Kidney glomerular epithelial cell (primary cell): ENCODE results near the gene ZNF544.

Source experiments
- DNase-seq: peaks from one replicate; lab custom pipeline; 2025; lab: John Stamatoyannopoulos, UW

ZNF544 gene

DNA sequence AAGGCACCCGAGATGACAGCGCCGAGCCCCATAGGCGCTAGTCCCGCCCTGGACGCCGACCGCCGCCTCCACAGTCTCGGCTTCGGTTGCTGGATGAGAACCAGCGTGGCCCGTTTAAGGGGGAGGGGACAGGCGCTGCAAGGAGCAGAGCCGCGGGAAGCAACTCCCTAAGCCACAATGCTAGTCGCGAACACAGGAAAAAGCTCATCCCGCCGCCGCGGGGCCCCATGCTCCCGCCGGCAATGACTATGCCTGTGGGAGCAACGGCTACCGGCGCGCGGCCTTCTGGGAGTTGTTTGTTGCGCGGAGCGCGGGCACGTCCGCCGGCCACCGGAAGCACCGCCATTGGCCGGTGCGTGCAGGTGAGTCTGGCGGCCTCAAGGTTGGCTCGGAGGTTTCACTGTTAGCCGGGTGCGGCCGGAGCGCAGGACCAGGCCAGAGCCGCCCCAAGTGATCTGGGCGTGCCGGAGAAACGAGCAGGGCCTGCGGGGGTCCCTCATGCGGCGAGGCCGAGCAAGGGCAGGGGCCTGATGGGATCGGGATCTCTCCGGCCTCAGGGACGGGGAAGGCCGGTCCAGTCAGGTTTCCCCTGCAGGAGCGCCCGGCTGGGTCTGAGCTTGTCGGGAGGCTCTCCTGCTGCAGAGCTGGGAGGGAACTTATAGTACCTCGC is at the start of gene ZNF544:
TSS of gene ZNF544 (plus strand) at position 330 of the 670 bp plus-strand sequence. CDS start 15,110 bp downstream, outside the sequence.
- peak; percentile 56 for DNase-seq

DNA sequence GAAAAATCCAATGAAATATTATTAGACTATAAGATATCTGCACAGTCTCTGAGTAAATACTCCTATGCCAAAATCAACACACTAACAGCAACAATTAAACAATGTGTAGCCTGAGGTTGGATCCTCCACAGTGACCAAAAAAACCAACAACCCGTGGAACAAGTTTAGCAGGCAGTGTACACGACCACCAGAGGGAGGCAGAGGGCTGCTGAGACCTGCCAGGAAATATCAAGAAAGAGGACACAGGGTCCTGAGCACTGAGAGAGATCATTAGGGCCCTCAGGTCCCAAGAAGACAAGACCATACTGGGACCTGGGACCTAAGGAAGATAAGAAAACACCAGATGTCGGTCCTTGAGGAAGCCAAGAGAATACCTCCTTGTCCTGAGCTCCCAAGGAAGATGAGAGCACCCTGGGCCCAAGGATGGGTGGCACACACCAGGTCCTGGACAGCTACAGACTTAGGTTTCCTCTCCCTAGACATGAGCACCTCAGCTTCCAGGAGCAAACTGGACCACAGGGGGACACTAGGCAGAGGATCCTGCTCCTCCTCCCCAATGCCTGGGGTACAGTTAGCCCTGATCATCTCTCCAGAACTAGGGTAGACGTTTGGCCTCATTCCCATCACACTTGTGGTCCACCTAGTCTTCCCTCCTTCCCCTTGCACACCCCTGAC is 46.7 kb upstream of the ZNF544 start:
- DNase-seq, result no peak

DNA sequence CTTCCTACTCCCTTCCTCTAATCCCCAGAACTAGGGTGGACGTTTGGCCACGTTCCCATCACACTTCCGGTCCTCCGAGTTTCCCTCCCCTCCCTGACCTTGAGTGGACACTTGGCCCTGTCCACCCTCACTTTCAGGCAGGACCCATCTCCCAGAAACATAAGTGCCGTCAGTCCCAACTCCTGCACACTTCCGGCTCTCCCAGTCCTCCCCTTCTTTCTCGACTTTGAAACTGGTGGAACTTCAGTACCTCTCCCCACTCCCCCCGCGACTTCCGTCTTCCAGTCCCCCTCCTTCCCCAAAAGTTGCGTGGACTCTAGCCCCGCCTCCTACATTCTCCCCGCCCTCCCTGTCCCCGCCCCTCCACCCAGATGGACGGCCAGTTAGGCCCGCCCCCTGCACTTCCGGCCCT is 46.1 kb upstream of the ZNF544 start:
- DNase-seq, result no peak

GRCh38 chr19:58182989-58183816 is 45.5 kb upstream of the ZNF544 start, which contains the start of gene ZNF274:
ZNF274 (plus strand) TSS chr19:58183061; CDS start chr19:58183966, 905 bp downstream.
- peak; percentile 73 for DNase-seq

DNA sequence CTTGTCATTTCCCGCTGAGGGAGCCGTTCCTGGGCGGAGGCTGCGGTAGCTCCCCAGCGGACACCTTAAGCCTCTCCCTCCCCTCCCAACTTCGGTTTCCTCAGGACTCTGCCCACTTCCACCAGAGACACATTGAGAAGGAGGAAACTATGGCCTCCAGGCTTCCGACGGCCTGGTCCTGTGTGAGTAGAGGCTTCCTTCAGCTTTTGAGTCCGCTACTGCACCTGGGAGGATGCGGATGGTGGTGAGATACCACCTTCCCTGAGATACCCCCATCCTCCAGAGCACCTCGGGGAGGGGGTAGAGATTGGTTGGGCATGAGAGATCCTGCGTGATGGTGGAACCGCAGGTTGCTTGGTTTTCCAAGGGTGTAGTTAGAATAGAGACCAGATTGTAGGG is 44.9 kb upstream of the ZNF544 start:
- no peak for DNase-seq

GRCh38 chr19:58196901-58197616 is 31.7 kb upstream of the ZNF544 start:
- DNase-seq, result no peak

- no peak for DNase-seq
Measured at GRCh38 chr19:58203814-58204475, 24.8 kb upstream of the ZNF544 start.

GRCh38 chr19:58204566-58204965 is 24.1 kb upstream of the ZNF544 start:
- DNase-seq, result no peak

DNA sequence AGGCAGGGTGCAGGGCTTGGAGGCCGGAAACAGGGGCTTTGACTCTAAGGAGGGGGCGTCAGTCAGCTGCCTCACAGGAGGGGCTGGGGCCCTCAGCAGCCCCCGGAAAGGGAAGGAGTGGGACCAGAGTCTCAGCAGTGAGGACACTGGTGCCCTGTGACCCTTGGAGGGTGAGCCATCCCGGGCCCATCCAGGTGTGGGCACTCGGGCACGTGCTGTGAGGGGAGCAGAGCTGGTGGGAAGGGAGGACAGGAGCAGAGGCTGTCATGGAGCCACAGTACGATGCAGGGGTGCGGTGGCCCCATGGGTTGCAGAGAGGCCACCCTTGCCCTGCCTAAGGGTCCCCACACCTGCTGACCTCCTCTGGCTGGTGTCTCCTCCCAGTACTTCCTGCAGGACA is 19.1 kb upstream of the ZNF544 start:
- no peak for DNase-seq

DNA sequence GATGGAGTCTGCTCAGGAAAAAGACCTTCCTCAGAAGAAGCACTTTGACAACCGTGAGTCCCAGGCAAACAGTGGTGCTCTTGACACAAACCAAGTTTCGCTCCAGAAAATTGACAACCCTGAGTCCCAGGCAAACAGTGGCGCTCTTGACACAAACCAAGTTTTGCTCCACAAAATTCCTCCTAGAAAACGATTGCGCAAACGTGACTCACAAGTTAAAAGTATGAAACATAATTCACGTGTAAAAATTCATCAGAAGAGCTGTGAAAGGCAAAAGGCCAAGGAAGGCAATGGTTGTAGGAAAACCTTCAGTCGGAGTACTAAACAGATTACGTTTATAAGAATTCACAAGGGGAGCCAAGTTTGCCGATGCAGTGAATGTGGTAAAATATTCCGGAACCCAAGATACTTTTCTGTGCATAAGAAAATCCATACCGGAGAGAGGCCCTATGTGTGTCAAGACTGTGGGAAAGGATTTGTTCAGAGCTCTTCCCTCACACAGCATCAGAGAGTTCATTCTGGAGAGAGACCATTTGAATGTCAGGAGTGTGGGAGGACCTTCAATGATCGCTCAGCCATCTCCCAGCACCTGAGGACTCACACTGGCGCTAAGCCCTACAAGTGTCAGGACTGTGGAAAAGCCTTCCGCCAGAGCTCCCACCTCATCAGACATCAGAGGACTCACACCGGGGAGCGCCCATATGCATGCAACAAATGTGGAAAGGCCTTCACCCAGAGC is 16.2 kb upstream of the ZNF544 start:
- DNase-seq, result no peak

DNA sequence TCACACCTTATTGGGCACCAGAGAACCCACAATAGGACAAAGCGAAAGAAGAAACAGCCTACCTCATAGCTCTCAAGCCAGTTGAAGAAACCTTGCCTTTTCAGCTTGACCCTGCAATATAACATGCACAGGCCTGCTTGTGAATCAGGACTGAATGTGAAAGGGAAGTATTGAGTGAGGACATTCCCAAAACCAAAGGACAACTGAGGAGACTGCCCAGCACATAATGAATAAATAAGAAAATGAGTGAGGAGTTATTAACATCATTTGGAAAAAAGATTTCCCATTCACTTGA is 15.7 kb upstream of the ZNF544 start:
- DNase-seq, result no peak

DNA sequence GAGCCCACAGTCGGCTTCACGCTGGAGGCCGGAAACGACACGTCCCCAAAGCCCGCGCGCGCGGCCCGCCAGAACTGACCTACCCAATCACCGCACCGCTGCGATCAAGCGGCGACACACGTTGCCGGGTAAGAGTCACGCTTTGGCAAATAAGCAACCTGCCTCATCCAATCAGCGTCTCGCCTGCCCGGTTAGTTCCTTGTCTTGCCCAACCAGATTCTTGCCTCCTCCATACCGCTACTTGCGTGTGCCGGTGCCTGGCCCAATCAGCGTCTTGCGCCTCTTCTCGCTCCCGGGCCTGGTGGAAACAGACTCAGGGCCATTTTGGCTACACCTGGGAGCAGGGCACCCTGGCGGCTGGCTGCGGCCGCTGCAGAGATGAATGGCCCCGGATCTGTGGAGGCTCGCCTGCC is 11.6 kb upstream of the ZNF544 start:
- DNase-seq, result no peak

GRCh38 chr19:58217607-58218391 is 10.9 kb upstream of the ZNF544 start:
- no peak for DNase-seq

DNA sequence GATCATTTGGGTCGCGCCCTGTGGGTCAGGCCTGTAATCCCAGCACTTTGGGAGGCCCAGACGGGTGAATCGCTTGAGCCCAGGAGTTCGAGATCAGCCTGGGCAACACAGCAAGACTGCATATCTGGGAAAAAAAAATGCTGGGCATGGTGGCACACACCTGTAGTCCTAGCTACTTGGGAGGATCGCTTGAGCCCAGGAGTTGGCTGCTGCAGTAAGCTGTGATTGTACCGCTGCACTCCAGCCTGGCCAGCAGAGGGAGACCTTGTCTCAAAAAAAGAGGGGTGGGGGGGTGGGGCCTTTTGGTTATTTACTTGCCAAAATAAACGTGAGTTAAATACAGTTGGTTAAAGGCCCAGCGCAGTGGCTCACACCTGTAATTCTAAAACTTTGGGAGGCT is 9.8 kb upstream of the ZNF544 start:
- DNase-seq, result no peak

DNA sequence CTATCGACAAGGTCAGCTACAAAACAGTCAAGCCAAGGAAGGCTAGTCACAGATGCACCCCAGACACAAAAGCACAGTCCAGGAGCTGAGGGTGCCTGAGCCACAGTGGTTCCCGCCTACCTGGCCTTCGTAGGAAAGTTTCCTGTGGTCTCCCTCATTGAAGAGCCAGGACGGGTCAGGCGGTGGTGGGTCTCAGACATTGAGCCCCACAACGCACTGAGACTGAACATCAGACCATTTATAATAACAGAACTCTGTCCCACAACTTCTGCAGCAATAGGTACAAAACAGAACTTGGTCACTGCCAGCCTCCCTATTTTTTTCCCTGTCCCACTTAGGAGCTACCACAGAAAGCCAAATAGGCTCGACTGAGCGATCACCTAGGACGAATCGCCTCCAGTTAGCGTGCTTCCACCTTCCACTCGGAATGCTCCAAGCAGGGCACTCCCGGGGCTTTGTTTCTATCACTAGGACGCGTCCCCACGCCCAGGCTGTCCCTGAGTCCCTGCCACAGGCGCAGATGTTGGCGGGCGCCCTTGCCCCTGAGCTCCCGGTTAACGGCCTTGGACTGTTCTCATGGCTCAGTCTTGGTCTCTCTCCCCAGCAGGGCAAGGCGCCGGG is 640 bp upstream of the ZNF544 start:
- DNase-seq, result no peak

DNA sequence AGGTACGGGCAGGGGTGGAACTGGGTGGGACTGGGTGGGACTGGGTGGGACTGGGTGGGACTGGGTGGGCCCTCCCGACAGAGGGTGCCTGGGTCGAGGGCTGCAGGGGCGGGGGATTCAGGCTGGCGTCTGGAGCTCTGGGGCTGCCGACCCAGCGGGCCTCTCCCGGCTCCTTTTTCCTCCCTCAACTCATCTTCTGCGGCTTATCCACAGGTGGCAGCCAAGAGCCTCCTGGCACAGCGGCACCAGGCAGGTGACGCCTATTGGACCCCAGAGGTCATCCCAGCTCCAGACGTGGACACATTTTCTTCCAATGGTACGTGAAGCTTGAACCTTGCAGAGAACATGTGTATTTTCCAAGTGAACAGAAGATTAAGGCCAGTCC is 533 bp downstream of the ZNF544 start:
- DNase-seq, result no peak

GRCh38 chr19:58237324-58237723 is 8.6 kb downstream of the ZNF544 start:
- DNase-seq, result no peak

DNA sequence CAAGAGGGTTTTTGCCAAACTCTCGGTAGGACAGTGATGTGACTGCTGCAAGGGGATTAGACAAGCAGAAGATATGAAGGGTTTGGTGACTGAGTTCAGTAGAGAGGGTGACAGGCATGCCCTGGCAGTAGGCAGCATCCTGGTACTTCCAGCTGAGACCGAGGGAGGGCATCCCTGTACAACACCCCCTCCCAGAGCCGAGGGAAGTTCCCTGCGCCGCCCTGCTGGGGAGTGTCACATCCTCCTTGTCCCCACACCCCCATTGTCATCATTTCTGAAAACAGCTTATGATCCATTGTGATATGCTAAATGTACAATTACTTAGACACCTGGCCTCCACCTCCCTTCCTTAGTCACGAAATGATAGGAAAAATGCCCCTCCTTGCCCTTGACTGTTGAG is 14.6 kb downstream of the ZNF544 start:
- DNase-seq, result no peak

GRCh38 chr19:58248886-58249285 is 20.2 kb downstream of the ZNF544 start:
- no peak for DNase-seq
